ENCODE results near the gene ADGRL3. TPM values are rescaled to one million over a fixed set of nuclear protein-coding genes. Genes with fewer than 3 reads are reported as not detected.

The ADGRL3 gene
- total and polyA plus RNA-seq, 2 donors (not counting 1 experiment from before 2014, with no cell fraction given), result under 0.01 to 0.05 TPM

DNA sequence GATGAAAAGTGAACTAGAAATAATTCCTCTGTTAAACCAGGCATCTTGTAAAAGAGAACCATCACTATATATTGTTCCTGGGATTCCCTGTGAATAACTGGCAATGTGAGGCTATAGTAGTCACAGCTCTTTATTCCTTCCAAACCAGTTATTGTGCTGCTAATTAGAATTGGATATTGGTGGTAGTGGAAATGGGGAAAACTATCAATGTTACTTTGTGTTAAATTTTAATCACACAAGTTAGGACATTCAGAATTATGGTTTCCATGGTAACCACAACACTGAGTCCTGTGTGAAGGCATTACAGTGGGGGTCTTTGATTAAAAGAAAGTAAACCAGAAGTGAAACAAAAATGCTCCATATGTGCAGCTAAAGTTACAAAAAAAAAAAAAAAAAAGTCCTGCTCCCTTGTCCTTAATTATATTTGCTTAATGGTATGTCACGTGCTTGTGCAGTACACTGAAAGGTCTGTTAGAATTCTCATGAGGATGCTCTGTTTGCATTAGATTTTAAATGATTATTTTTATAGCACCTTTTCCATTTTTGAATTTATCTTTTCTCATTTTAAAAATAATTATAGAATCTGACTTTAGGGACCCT lies 200.4 kb downstream of the ADGRL3 start:
- no peaks in the 10 kb centered on the region for H3K4me1 ChIP-seq (ENCODE audit: control insufficient read depth, extremely low read depth, insufficient read depth, low read length)
- no peaks in the 10 kb centered on the region for H3K27me3 ChIP-seq (ENCODE audit: control insufficient read depth, insufficient read depth, low read length)
- DNase-seq (ENCODE audit: low read depth in 2 of 2), result no peak
- TF ChIP-seq, protein P1, sequence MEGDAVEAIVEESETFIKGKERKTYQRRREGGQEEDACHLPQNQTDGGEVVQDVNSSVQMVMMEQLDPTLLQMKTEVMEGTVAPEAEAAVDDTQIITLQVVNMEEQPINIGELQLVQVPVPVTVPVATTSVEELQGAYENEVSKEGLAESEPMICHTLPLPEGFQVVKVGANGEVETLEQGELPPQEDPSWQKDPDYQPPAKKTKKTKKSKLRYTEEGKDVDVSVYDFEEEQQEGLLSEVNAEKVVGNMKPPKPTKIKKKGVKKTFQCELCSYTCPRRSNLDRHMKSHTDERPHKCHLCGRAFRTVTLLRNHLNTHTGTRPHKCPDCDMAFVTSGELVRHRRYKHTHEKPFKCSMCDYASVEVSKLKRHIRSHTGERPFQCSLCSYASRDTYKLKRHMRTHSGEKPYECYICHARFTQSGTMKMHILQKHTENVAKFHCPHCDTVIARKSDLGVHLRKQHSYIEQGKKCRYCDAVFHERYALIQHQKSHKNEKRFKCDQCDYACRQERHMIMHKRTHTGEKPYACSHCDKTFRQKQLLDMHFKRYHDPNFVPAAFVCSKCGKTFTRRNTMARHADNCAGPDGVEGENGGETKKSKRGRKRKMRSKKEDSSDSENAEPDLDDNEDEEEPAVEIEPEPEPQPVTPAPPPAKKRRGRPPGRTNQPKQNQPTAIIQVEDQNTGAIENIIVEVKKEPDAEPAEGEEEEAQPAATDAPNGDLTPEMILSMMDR (conservative IDR thresholded peaks at IDR 0.05 in 1 of 2, IDR thresholded peaks at IDR 0.05 in 1 of 2; ENCODE audit: low read depth in 1 of 2, low read length in 2 of 2), result no peak
- TF ChIP-seq EZH2 (IDR thresholded peaks at IDR 0.05; ENCODE audit: low read length, missing control alignments), result no peak
- no peaks in the 10 kb centered on the region for H3K36me3 ChIP-seq (ENCODE audit: control insufficient read depth, insufficient read depth, low read length)
- H3K9me3 ChIP-seq (ENCODE audit: control insufficient read depth, insufficient read depth, low read depth, low read length), result no peaks in the 10 kb centered on the region
- no peak overlapping the region for H3K4me3 ChIP-seq (replicated peaks in 1 of 4; ENCODE audit: control extremely low read depth in 1 of 4, insufficient read depth in 1 of 4, low read depth in 3 of 4, low read length in 4 of 4)
- H3K79me2 ChIP-seq (ENCODE audit: control insufficient read depth, insufficient read depth, low read length), result no peaks in the 10 kb centered on the region
- H2AFZ ChIP-seq (ENCODE audit: low read length), result no peak overlapping the region
- no peak overlapping the region for H3K4me2 ChIP-seq (ENCODE audit: extremely low read depth, insufficient read depth, low read length)
- no peak overlapping the region for H3K27ac ChIP-seq (ENCODE audit: insufficient read depth, low read length)
- H4K20me1 ChIP-seq (ENCODE audit: control insufficient read depth, extremely low read depth, insufficient read depth, low read length), result no peaks in the 10 kb centered on the region
- no peak overlapping the region for H3K9ac ChIP-seq (ENCODE audit: insufficient read depth, low read length)

- no peaks in the 10 kb centered on the region for H3K27me3 ChIP-seq (ENCODE audit: control insufficient read depth, insufficient read depth, low read length)
- H3K36me3 ChIP-seq (ENCODE audit: control insufficient read depth, insufficient read depth, low read length), result no peaks in the 10 kb centered on the region
- TF ChIP-seq, protein P1 (conservative IDR thresholded peaks at IDR 0.05 in 1 of 2, IDR thresholded peaks at IDR 0.05 in 1 of 2; ENCODE audit: low read depth in 1 of 2, low read length in 2 of 2), result no peak
- no peak for TF ChIP-seq EZH2 (IDR thresholded peaks at IDR 0.05; ENCODE audit: low read length, missing control alignments)
- no peak overlapping the region for H3K27ac ChIP-seq (ENCODE audit: insufficient read depth, low read length)
- H3K9ac ChIP-seq (ENCODE audit: insufficient read depth, low read length), result no peak overlapping the region
- H2AFZ ChIP-seq (ENCODE audit: low read length), result no peak overlapping the region
- no peaks in the 10 kb centered on the region for H4K20me1 ChIP-seq (ENCODE audit: control insufficient read depth, extremely low read depth, insufficient read depth, low read length)
- H3K4me3 ChIP-seq (replicated peaks in 1 of 4; ENCODE audit: control extremely low read depth in 1 of 4, insufficient read depth in 1 of 4, low read depth in 3 of 4, low read length in 4 of 4), result no peak overlapping the region
- no peak for DNase-seq (ENCODE audit: low read depth in 2 of 2)
- no peaks in the 10 kb centered on the region for H3K79me2 ChIP-seq (ENCODE audit: control insufficient read depth, insufficient read depth, low read length)
- no peaks in the 10 kb centered on the region for H3K9me3 ChIP-seq (ENCODE audit: control insufficient read depth, insufficient read depth, low read depth, low read length)
- H3K4me2 ChIP-seq (ENCODE audit: extremely low read depth, insufficient read depth, low read length), result no peak overlapping the region
- no peaks in the 10 kb centered on the region for H3K4me1 ChIP-seq (ENCODE audit: control insufficient read depth, extremely low read depth, insufficient read depth, low read length)
Observed at GRCh38 chr4:61401771-61402170, 201.6 kb downstream of the ADGRL3 start.

GRCh38 chr4:61405307-61405706 lies 205.2 kb downstream of the ADGRL3 start:
- Histone ChIP-seq H3K27me3 (ENCODE audit: control insufficient read depth, insufficient read depth, low read length) (no peaks in the 10 kb centered on the region), H2AFZ (ENCODE audit: low read length) (no peak overlapping the region), H3K9me3 (ENCODE audit: control insufficient read depth, insufficient read depth, low read depth, low read length) (no peaks in the 10 kb centered on the region), H3K4me2 (ENCODE audit: extremely low read depth, insufficient read depth, low read length) (no peak overlapping the region), H4K20me1 (ENCODE audit: control insufficient read depth, extremely low read depth, insufficient read depth, low read length) (no peaks in the 10 kb centered on the region), H3K4me3 (replicated peaks in 1 of 4; ENCODE audit: control extremely low read depth in 1 of 4, insufficient read depth in 1 of 4, low read depth in 3 of 4, low read length in 4 of 4) (no peak overlapping the region), H3K9ac (ENCODE audit: insufficient read depth, low read length) (no peak overlapping the region), H3K79me2 (ENCODE audit: control insufficient read depth, insufficient read depth, low read length) (no peaks in the 10 kb centered on the region), H3K36me3 (ENCODE audit: control insufficient read depth, insufficient read depth, low read length) (no peaks in the 10 kb centered on the region), H3K27ac (ENCODE audit: insufficient read depth, low read length) (no peak overlapping the region), H3K4me1 (ENCODE audit: control insufficient read depth, extremely low read depth, insufficient read depth, low read length) (no peaks in the 10 kb centered on the region)
- no peak for DNase-seq (ENCODE audit: low read depth in 2 of 2)
- TF ChIP-seq EZH2 (IDR thresholded peaks at IDR 0.05; ENCODE audit: low read length, missing control alignments), result no peak
- TF ChIP-seq, protein P1 (conservative IDR thresholded peaks at IDR 0.05 in 1 of 2, IDR thresholded peaks at IDR 0.05 in 1 of 2; ENCODE audit: low read depth in 1 of 2, low read length in 2 of 2), result no peak
